Measurements from ENCODE around the gene FBXO46. TPM values are rescaled to one million over a fixed set of nuclear protein-coding genes. Genes with fewer than 3 reads are reported as not detected.

The FBXO46 gene
- total and polyA plus RNA-seq, 2 donors (not counting 3 experiments of a cell fraction or from before 2014, with no cell fraction given) = 7.7 to 21.2 TPM

DNA sequence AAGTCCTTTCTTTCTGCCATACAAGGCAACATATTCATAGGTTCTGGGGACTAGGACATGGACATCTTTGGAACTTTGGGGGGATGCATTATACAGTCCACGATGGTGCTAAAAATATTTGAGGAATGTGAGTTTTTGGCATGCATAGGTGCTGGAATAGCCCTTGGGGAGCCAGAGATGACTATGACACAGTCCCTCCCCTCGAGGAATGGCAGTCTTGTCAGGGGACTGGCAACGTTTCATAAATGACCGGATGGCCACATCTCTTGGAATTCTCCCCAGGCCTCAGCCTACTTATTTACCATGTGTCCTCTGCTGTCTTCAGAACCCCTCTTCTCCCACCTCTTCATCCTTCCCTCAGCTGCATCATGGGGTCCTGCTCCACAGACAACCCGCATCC lies 16.2 kb upstream of the FBXO46 start:
- no peak for DNase-seq (ENCODE audit: low read depth, low spot score)
- TF ChIP-seq GATA2 (IDR thresholded peaks at IDR 0.05; ENCODE audit: insufficient read depth, insufficient read length, low read depth, low read length) (no peak), EZH2 (IDR thresholded peaks at IDR 0.05; ENCODE audit: borderline replicate concordance, low read depth, low read length, severe bottlenecking) (no peak), FOS (IDR thresholded peaks at IDR 0.05; ENCODE audit: borderline replicate concordance, insufficient read depth, low read length) (no peak), JUN (IDR thresholded peaks at IDR 0.05; ENCODE audit: borderline replicate concordance, insufficient read depth, insufficient read length, low read depth) (no peak), POLR2AphosphoS5 (IDR thresholded peaks at IDR 0.05; ENCODE audit: insufficient read depth, low read depth, low read length) (no peak), MYC (IDR thresholded peaks at IDR 0.05; ENCODE audit: low read depth, low read length) (no peak), POLR2A (IDR thresholded peaks at IDR 0.05; ENCODE audit: low read depth, low read length) (no peak)
- TF ChIP-seq, protein P1, sequence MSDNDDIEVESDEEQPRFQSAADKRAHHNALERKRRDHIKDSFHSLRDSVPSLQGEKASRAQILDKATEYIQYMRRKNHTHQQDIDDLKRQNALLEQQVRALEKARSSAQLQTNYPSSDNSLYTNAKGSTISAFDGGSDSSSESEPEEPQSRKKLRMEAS (IDR thresholded peaks at IDR 0.05; ENCODE audit: insufficient read depth, insufficient read length) = no peak
- TF ChIP-seq, protein P2, sequence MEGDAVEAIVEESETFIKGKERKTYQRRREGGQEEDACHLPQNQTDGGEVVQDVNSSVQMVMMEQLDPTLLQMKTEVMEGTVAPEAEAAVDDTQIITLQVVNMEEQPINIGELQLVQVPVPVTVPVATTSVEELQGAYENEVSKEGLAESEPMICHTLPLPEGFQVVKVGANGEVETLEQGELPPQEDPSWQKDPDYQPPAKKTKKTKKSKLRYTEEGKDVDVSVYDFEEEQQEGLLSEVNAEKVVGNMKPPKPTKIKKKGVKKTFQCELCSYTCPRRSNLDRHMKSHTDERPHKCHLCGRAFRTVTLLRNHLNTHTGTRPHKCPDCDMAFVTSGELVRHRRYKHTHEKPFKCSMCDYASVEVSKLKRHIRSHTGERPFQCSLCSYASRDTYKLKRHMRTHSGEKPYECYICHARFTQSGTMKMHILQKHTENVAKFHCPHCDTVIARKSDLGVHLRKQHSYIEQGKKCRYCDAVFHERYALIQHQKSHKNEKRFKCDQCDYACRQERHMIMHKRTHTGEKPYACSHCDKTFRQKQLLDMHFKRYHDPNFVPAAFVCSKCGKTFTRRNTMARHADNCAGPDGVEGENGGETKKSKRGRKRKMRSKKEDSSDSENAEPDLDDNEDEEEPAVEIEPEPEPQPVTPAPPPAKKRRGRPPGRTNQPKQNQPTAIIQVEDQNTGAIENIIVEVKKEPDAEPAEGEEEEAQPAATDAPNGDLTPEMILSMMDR (IDR thresholded peaks at IDR 0.05; ENCODE audit: extremely low read depth in 1 of 2, insufficient read depth in 1 of 2, low read depth in 1 of 2, low read length in 2 of 2) = no peak
- no peaks in the 10 kb centered on the region for H3K4me1 ChIP-seq (ENCODE audit: control insufficient read depth, extremely low read depth, insufficient read depth, low read length)
- intact Hi-C loops (cut with micrococcal nuclease) (no loop called here), dilution Hi-C loops (cut with MboI; ENCODE audit: extremely low pct_ligation_motif_present, low sequenced_read_pairs) (no loop called here)
- ChIA-PET CTCF (no interaction called here), POLR2A (no interaction called here)
- no peak overlapping the region for H3K4me2 ChIP-seq (ENCODE audit: insufficient read depth, low read length)
- H3K9ac ChIP-seq (replicated peaks; ENCODE audit: extremely low read depth, insufficient read depth, low read length) = no peak overlapping the region
- H4K20me1 ChIP-seq (replicated peaks; ENCODE audit: control insufficient read depth, extremely low read depth, insufficient read depth, low read length) = no peaks in the 10 kb centered on the region
- H3K9me3 ChIP-seq (replicated peaks; ENCODE audit: control insufficient read depth, insufficient read depth, low read length) = no peaks in the 10 kb centered on the region
- no peak for FAIRE-seq
- no peaks in the 10 kb centered on the region for H3K79me2 ChIP-seq (ENCODE audit: control insufficient read depth, insufficient read depth, low read length)
- no peak overlapping the region for H3K27ac ChIP-seq (ENCODE audit: insufficient read depth, low read depth, low read length)
- no peaks in the 10 kb centered on the region for H3K9me1 ChIP-seq (replicated peaks; ENCODE audit: control insufficient read depth, extremely low read depth, insufficient read depth, low read length)
- no peak overlapping the region for H2AFZ ChIP-seq (ENCODE audit: low read depth, low read length)
- no peak overlapping the region for H3K4me3 ChIP-seq (replicated peaks in 1 of 3; ENCODE audit: insufficient read depth in 1 of 3, low read depth in 1 of 3, low read length in 3 of 3)
- no peaks in the 10 kb centered on the region for H3K36me3 ChIP-seq (ENCODE audit: control insufficient read depth in 2 of 2, extremely low read depth in 1 of 2, insufficient read depth in 2 of 2, low read length in 2 of 2)
- peaks cover 8% of the 10 kb centered on the region in 2 experiments for H3K27me3 ChIP-seq (ENCODE audit: control insufficient read depth in 2 of 2, insufficient read depth in 2 of 2, low read length in 2 of 2)
- BruUV-seq (replicated peaks) = no TSS peak

Measured in endothelial cell of umbilical vein (primary cell).